ENCODE data around the gene MAGI2. TPM values are rescaled to one million over a fixed set of nuclear protein-coding genes. Genes with fewer than 3 reads are reported as not detected.

The MAGI2 gene
- polyA plus RNA-seq, 3 donors = 0.03 to 0.11 TPM; not detected in 1

GRCh38 chr7:78055599-78055998 is 1397.9 kb downstream of the MAGI2 start:
- Histone ChIP-seq H3K4me1 (ENCODE audit: control insufficient read depth in 1 of 2, insufficient read depth in 2 of 2, low read length in 2 of 2) (no peaks in the 10 kb centered on the region), H3K27ac (ENCODE audit: low read depth in 1 of 2, low read length in 2 of 2) (no peak overlapping the region), H3K4me2 (replicated peaks; ENCODE audit: extremely low read depth, low read length, poor library complexity, severe bottlenecking) (no peak overlapping the region), H3K9me3 (replicated peaks in 1 of 2; ENCODE audit: control insufficient read depth in 1 of 2, insufficient read depth in 1 of 2, low read length in 2 of 2) (no peaks in the 10 kb centered on the region), H3K9ac (ENCODE audit: insufficient read depth, low read length, poor library complexity, severe bottlenecking) (no peak overlapping the region), H4K20me1 (ENCODE audit: insufficient read depth, low read length) (no peaks in the 10 kb centered on the region), H3K79me2 (ENCODE audit: insufficient read depth, low read length) (no peaks in the 10 kb centered on the region), H3K27me3 (ENCODE audit: control insufficient read depth in 2 of 2, insufficient read depth in 2 of 2, low read length in 2 of 2) (no peaks in the 10 kb centered on the region), H3K4me3 (replicated peaks in 1 of 3; ENCODE audit: low read depth in 2 of 3, low read length in 3 of 3) (no peak overlapping the region), H3K36me3 (replicated peaks in 1 of 2; ENCODE audit: control insufficient read depth in 1 of 2, insufficient read depth in 2 of 2, low read length in 2 of 2) (no peaks in the 10 kb centered on the region), H2AFZ (ENCODE audit: insufficient read depth, low read depth, low read length, poor library complexity, severe bottlenecking) (no peak overlapping the region)
- no peaks in the 10 kb centered on the region for H3K36me3 Mint-ChIP-seq
- H3K9me3 Mint-ChIP-seq = peaks cover 0 to 3% (median 0%) of the 10 kb centered on the region in 7 donors
- intact Hi-C loops (cut with micrococcal nuclease) = no loop called here
- no CpG with 5 or more reads among the region's 1 CpG for WGBS (ENCODE audit: insufficient coverage)
- TF ChIP-seq, protein P1, sequence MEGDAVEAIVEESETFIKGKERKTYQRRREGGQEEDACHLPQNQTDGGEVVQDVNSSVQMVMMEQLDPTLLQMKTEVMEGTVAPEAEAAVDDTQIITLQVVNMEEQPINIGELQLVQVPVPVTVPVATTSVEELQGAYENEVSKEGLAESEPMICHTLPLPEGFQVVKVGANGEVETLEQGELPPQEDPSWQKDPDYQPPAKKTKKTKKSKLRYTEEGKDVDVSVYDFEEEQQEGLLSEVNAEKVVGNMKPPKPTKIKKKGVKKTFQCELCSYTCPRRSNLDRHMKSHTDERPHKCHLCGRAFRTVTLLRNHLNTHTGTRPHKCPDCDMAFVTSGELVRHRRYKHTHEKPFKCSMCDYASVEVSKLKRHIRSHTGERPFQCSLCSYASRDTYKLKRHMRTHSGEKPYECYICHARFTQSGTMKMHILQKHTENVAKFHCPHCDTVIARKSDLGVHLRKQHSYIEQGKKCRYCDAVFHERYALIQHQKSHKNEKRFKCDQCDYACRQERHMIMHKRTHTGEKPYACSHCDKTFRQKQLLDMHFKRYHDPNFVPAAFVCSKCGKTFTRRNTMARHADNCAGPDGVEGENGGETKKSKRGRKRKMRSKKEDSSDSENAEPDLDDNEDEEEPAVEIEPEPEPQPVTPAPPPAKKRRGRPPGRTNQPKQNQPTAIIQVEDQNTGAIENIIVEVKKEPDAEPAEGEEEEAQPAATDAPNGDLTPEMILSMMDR (IDR thresholded peaks at IDR 0.05) = no peak
- no peak overlapping the region for H3K27ac Mint-ChIP-seq
- H3K4me3 Mint-ChIP-seq = no peak overlapping the region
- no peak for DNase-seq
- H3K27me3 Mint-ChIP-seq (ENCODE audit: low read depth in 3 of 3) = peaks cover 3 to 7% (median 3%) of the 10 kb centered on the region in 3 donors
- H3K4me1 Mint-ChIP-seq = no peaks in the 10 kb centered on the region

DNA sequence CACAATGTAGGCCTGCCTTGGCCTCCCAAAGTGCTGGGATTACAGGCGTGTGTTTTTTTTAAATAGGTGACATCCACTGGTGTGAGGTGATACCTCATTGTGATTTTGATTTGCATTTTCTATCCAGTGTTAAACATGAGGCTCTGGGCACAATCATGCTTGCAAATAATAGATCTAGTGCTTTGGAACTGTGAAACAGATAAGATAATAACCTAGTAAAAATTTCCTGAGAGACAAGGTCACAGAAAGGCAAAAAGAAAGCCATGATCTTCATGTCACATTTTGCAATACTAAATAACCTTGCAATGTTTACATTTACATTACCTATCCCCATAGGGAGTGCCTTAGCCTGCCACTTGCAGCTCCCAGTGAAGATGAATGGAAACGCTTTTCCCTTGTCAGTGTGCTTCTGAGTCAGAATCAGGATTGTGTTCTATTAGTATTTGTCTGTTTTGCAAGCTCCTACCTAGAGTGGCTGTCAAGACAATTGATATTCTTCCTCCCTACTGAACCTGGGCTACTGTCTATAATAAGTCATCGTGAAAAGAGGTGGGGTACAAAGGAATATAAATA is 1398.4 kb downstream of the MAGI2 start:
- H3K79me2 ChIP-seq (ENCODE audit: insufficient read depth, low read length) = no peaks in the 10 kb centered on the region
- intact Hi-C loops (cut with micrococcal nuclease) = no loop called here
- peaks cover 0 to 3% (median 0%) of the 10 kb centered on the region in 7 donors for H3K9me3 Mint-ChIP-seq

More for the DNA sequence above, 1398.4 kb downstream of the MAGI2 start:
- H3K27me3 ChIP-seq (ENCODE audit: control insufficient read depth in 2 of 2, insufficient read depth in 2 of 2, low read length in 2 of 2) = no peaks in the 10 kb centered on the region
- no peak for DNase-seq
- H3K27ac Mint-ChIP-seq = no peak overlapping the region
- TF ChIP-seq, protein P1 (IDR thresholded peaks at IDR 0.05) = no peak
- H2AFZ ChIP-seq (ENCODE audit: insufficient read depth, low read depth, low read length, poor library complexity, severe bottlenecking) = no peak overlapping the region
- no peaks in the 10 kb centered on the region for H3K9me3 ChIP-seq (replicated peaks in 1 of 2; ENCODE audit: control insufficient read depth in 1 of 2, insufficient read depth in 1 of 2, low read length in 2 of 2)
- no peak overlapping the region for H3K9ac ChIP-seq (ENCODE audit: insufficient read depth, low read length, poor library complexity, severe bottlenecking)
- no peak overlapping the region for H3K4me3 Mint-ChIP-seq
- no peak overlapping the region for H3K27ac ChIP-seq (ENCODE audit: low read depth in 1 of 2, low read length in 2 of 2)
- no peaks in the 10 kb centered on the region for H3K36me3 Mint-ChIP-seq
- no peaks in the 10 kb centered on the region for H3K36me3 ChIP-seq (replicated peaks in 1 of 2; ENCODE audit: control insufficient read depth in 1 of 2, insufficient read depth in 2 of 2, low read length in 2 of 2)
- no peaks in the 10 kb centered on the region for H3K4me1 ChIP-seq (ENCODE audit: control insufficient read depth in 1 of 2, insufficient read depth in 2 of 2, low read length in 2 of 2)
- no peaks in the 10 kb centered on the region for H4K20me1 ChIP-seq (ENCODE audit: insufficient read depth, low read length)
- WGBS (ENCODE audit: insufficient coverage) = no CpG with 5 or more reads among the region's 3 CpGs
- H3K4me2 ChIP-seq (replicated peaks; ENCODE audit: extremely low read depth, low read length, poor library complexity, severe bottlenecking) = no peak overlapping the region
- H3K4me3 ChIP-seq (replicated peaks in 1 of 3; ENCODE audit: low read depth in 2 of 3, low read length in 3 of 3) = no peak overlapping the region
- H3K4me1 Mint-ChIP-seq = no peaks in the 10 kb centered on the region
- peaks cover 3 to 7% (median 3%) of the 10 kb centered on the region in 3 donors for H3K27me3 Mint-ChIP-seq (ENCODE audit: low read depth in 3 of 3)

All from CD14-positive monocyte (primary cell).